HL-60 (cell line): ENCODE results near the gene WASHC4.

Experiments used
- DNase-seq, 2 experiments: peaks; one replicate each; pipeline ENCODE4 v3.0.0-alpha.2; 2010 to 2020; ENCODE audit warnings: low read depth in 1 of 2, low spot score in 1 of 2
- H3K27ac ChIP-seq: fragments of 250-450 bp; sonication (Bioruptor Pico); replicated peaks from 2 replicates; pipeline ENCODE4 v1.5.1; 2020; ENCODE audit warnings: mild to moderate bottlenecking, moderate library complexity
- H3K27me3 ChIP-seq: fragments of 250-450 bp; sonication (Bioruptor Pico); 2 replicates; pipeline ENCODE4 v1.5.1; 2021; ENCODE audit warnings: mild to moderate bottlenecking, moderate library complexity; ENCODE audit not compliant: insufficient read depth, poor library complexity, severe bottlenecking
- H3K4me3 ChIP-seq: replicated peaks from 2 replicates; pipeline ENCODE4 v1.5.1; 2011; ENCODE audit warnings: mild to moderate bottlenecking, control low read depth, low read length; ENCODE audit not compliant: insufficient read depth
- GABPA ChIP-seq: IDR thresholded peaks from 2 replicates; pipeline ENCODE4 v1.6.1; 2012; ENCODE audit warnings: low read depth
- POLR2AphosphoS5 ChIP-seq: IDR thresholded peaks from 2 replicates; pipeline ENCODE4 v1.6.1; 2012; ENCODE audit warnings: low read depth
- SPI1 ChIP-seq: IDR thresholded peaks from 2 replicates; pipeline ENCODE4 v1.6.1; 2012; ENCODE audit warnings: low read depth, mild to moderate bottlenecking, borderline replicate concordance
- TF ChIP-seq, protein P1 (sequence below): IDR thresholded peaks from one replicate; pipeline ENCODE4 v1.5.1; 2011; ENCODE audit warnings: low read length, control low read depth, inconsistent platforms; ENCODE audit not compliant: insufficient read depth
- TF ChIP-seq, protein P2 (sequence below): IDR thresholded peaks from 2 replicates; pipeline ENCODE4 v1.6.1; 2012; ENCODE audit warnings: low read depth; ENCODE audit not compliant: insufficient replicate concordance

The WASHC4 gene

DNA sequence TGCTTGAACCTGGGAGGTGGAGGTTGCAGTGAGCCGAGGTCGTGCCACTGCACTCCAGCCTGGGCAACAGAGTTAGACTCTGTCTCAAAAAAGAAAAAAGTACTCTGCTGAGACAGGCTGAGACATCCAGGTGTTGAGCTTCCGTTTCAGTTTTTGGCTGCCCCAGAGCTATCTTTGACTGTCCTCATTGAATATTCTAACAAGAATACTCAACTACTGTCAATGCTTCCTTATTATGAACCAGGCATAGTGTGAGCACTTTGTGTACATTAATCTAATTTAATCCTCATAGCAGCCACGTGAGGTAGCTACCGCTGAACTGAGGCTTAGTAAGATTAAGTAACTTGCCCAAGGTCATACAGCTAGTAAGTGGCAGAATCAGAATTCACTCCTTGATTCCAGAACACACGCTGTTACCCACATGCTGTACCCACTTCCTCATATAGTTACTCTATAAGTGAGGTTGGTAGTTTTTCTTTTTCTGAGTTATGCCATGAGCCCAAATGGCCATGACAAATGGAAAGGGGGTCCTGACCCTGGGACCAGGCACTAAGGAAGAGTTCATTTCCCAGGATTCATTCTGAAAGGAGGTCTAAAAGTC is 34.5 kb upstream of the WASHC4 start:
- TF ChIP-seq SPI1 (peak; percentile 24; the same call in 1 of the 2 replicates), GABPA (no peak)
- Histone ChIP-seq H3K27me3 (no peaks in the 10 kb centered on the region), H3K4me3 (no peak overlapping the region), H3K27ac (no peak overlapping the region)
- no peak for DNase-seq

DNA sequence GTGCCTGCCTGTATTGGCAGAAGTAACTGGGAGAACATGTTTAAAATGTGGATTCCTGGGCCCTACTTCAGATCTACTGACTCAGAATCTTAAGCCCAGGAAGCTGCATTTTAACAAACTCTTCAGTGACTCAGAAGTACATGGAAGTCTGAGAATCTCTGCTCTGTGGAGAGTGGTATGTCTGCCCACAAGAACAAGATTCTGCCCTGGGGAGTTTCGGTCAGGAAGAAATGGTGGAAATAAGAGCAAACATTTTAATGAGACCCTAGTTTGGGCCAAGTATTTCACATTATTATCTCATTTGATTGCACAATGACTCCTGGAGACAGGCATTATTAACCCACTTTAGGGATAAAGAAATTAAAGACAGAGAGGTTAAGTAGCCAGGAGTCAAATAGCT is 31.4 kb upstream of the WASHC4 start:
- Histone ChIP-seq H3K4me3 (no peak overlapping the region), H3K27ac (no peak overlapping the region), H3K27me3 (no peaks in the 10 kb centered on the region)
- no peak for DNase-seq
- TF ChIP-seq POLR2AphosphoS5: no peak
- TF ChIP-seq, protein P1, sequence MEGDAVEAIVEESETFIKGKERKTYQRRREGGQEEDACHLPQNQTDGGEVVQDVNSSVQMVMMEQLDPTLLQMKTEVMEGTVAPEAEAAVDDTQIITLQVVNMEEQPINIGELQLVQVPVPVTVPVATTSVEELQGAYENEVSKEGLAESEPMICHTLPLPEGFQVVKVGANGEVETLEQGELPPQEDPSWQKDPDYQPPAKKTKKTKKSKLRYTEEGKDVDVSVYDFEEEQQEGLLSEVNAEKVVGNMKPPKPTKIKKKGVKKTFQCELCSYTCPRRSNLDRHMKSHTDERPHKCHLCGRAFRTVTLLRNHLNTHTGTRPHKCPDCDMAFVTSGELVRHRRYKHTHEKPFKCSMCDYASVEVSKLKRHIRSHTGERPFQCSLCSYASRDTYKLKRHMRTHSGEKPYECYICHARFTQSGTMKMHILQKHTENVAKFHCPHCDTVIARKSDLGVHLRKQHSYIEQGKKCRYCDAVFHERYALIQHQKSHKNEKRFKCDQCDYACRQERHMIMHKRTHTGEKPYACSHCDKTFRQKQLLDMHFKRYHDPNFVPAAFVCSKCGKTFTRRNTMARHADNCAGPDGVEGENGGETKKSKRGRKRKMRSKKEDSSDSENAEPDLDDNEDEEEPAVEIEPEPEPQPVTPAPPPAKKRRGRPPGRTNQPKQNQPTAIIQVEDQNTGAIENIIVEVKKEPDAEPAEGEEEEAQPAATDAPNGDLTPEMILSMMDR: no peak
- no peak for TF ChIP-seq GABPA
- TF ChIP-seq SPI1: no peak
- TF ChIP-seq, protein P2, sequence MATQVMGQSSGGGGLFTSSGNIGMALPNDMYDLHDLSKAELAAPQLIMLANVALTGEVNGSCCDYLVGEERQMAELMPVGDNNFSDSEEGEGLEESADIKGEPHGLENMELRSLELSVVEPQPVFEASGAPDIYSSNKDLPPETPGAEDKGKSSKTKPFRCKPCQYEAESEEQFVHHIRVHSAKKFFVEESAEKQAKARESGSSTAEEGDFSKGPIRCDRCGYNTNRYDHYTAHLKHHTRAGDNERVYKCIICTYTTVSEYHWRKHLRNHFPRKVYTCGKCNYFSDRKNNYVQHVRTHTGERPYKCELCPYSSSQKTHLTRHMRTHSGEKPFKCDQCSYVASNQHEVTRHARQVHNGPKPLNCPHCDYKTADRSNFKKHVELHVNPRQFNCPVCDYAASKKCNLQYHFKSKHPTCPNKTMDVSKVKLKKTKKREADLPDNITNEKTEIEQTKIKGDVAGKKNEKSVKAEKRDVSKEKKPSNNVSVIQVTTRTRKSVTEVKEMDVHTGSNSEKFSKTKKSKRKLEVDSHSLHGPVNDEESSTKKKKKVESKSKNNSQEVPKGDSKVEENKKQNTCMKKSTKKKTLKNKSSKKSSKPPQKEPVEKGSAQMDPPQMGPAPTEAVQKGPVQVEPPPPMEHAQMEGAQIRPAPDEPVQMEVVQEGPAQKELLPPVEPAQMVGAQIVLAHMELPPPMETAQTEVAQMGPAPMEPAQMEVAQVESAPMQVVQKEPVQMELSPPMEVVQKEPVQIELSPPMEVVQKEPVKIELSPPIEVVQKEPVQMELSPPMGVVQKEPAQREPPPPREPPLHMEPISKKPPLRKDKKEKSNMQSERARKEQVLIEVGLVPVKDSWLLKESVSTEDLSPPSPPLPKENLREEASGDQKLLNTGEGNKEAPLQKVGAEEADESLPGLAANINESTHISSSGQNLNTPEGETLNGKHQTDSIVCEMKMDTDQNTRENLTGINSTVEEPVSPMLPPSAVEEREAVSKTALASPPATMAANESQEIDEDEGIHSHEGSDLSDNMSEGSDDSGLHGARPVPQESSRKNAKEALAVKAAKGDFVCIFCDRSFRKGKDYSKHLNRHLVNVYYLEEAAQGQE: no peak

DNA sequence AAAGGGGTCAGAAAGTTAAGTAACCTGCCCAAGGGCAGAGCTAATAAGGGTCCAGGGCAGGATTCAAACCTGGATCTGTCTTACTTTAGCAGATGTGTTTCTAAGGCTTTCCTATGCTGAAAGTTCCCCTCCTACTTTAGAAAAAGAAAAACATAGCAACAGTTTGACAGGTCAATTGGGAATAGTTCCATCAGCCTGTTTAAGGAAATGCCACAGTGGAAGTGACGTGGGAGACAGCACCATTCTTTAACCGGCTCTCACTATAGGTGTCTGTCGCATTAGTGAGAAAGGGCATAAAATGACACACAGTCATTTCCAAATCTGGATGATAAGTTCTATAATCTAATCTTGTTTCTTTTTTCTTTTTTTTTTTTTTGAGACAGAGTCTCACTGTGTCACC is 30.6 kb upstream of the WASHC4 start:
- no peak for DNase-seq
- Histone ChIP-seq H3K27me3 (no peaks in the 10 kb centered on the region), H3K27ac (no peak overlapping the region), H3K4me3 (no peak overlapping the region)
- TF ChIP-seq, protein P1: no peak
- TF ChIP-seq POLR2AphosphoS5 (no peak), SPI1 (no peak), GABPA (no peak)
- TF ChIP-seq, protein P2: no peak

DNA sequence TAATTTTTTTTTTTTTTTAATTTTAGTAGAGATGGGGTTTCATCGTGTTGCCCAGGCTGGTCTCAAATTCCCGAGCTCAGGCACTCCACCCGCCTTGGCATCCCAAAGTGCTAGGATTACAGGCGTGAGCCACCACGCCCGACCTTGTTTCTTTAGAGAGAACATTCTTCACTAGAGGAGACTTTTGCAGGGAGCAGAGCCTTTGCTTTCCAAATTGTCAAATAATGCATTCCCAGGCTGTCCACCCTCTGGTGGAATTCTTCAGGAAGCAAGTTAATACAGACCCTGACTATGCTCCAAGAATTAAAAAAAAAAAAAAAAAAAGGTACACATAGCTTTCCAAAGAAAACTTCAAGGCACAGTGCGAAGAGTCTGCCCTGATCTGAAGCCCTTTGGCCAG is 30.1 kb upstream of the WASHC4 start:
- Histone ChIP-seq H3K27me3 (no peaks in the 10 kb centered on the region), H3K4me3 (no peak overlapping the region), H3K27ac (no peak overlapping the region)
- TF ChIP-seq GABPA: no peak
- no peak for TF ChIP-seq SPI1
- TF ChIP-seq, protein P2: no peak
- TF ChIP-seq POLR2AphosphoS5: no peak
- TF ChIP-seq, protein P1: no peak
- DNase-seq: no peak
